ENCODE measurements around the gene SNAI3. TPM values are rescaled to one million over a fixed set of nuclear protein-coding genes. Genes with fewer than 3 reads are reported as not detected.

SNAI3 gene
- total and polyA plus RNA-seq, 4 experiments from 2014 or later: 11.6 to 22.9 (median 14.8) TPM

- Mint-ChIP-seq H3K36me3 (peaks cover 8 to 46% of the 10 kb centered on the region in 2 donors), H3K27me3 (no peaks in the 10 kb centered on the region), H3K4me3 (no peak overlapping the region), H3K4me1 (peaks cover 0 to 12% (median 5%) of the 10 kb centered on the region in 4 donors), H3K9me3 (no peaks in the 10 kb centered on the region), H3K27ac (no peak overlapping the region)
- Histone ChIP-seq H3K36me3 (ENCODE audit: insufficient read depth, low read length) (peaks cover 63% of the 10 kb centered on the region), H3K4me1 (ENCODE audit: insufficient read depth, low read length) (no peaks in the 10 kb centered on the region), H3K27me3 (ENCODE audit: insufficient read depth, low read length) (no peaks in the 10 kb centered on the region), H3K9me3 (ENCODE audit: control insufficient read depth in 1 of 2, low read length in 2 of 2) (no peaks in the 10 kb centered on the region), H3K4me3 (ENCODE audit: low read length in 2 of 2) (no peak overlapping the region), H3K27ac (ENCODE audit: low read depth, low read length) (no peak overlapping the region)
- CTCF ChIA-PET (ENCODE audit: partially characterized antibody): interaction anchor here (1.0 kb wide), 1 partner anchor 22 kb away, joined by 3 read pairs; no protein-coding TSS in a partner anchor
- DNase-seq: no peak
- POLR2A ChIA-PET (ENCODE audit: partially characterized antibody): interaction anchor here (0.7 to 1.5 kb wide), 4 partner anchors 8 to 68 kb away, joined by 3 to 4 read pairs (median 4); no protein-coding TSS in a partner anchor
- intact Hi-C loops (cut with micrococcal nuclease): no loop called here
Observed at GRCh38 chr16:88715312-88716190, 29.2 kb upstream of the SNAI3 start.

- H3K27ac Mint-ChIP-seq: no peak overlapping the region
- no peaks in the 10 kb centered on the region for H3K9me3 ChIP-seq (ENCODE audit: control insufficient read depth in 1 of 2, low read length in 2 of 2)
- no peak overlapping the region for H3K4me3 ChIP-seq (ENCODE audit: low read length in 2 of 2)
- H3K27ac ChIP-seq (ENCODE audit: low read depth, low read length): no peak overlapping the region
- no peaks in the 10 kb centered on the region for H3K4me1 ChIP-seq (ENCODE audit: insufficient read depth, low read length)
- DNase-seq: no peak
- peaks cover 5 to 42% of the 10 kb centered on the region in 2 donors for H3K36me3 Mint-ChIP-seq
- ChIA-PET POLR2A (ENCODE audit: partially characterized antibody) (interaction anchor here (0.7 to 1.5 kb wide), 2 partner anchors 67 to 69 kb away, joined by 3 to 4 read pairs; no protein-coding TSS in a partner anchor), CTCF (ENCODE audit: partially characterized antibody) (interaction anchor here (0.5 to 1.0 kb wide), 2 partner anchors 23 to 31 kb away, joined by 3 read pairs; no protein-coding TSS in a partner anchor)
- H3K4me3 Mint-ChIP-seq: no peak overlapping the region
- no peaks in the 10 kb centered on the region for H3K27me3 Mint-ChIP-seq
- H3K4me1 Mint-ChIP-seq: peaks cover 0 to 12% (median 6%) of the 10 kb centered on the region in 4 donors
- intact Hi-C loops (cut with micrococcal nuclease): no loop called here
- H3K9me3 Mint-ChIP-seq: no peaks in the 10 kb centered on the region
- H3K36me3 ChIP-seq (ENCODE audit: insufficient read depth, low read length): peaks cover 57% of the 10 kb centered on the region
- H3K27me3 ChIP-seq (ENCODE audit: insufficient read depth, low read length): no peaks in the 10 kb centered on the region
Observed at GRCh38 chr16:88714420-88715302, 28.4 kb upstream of the SNAI3 start.

GRCh38 chr16:88713568-88714419, 27.5 kb upstream of the SNAI3 start:
- Histone ChIP-seq H3K27me3 (ENCODE audit: insufficient read depth, low read length) (no peaks in the 10 kb centered on the region), H3K4me1 (ENCODE audit: insufficient read depth, low read length) (no peaks in the 10 kb centered on the region), H3K4me3 (ENCODE audit: low read length in 2 of 2) (no peak overlapping the region), H3K9me3 (ENCODE audit: control insufficient read depth in 1 of 2, low read length in 2 of 2) (no peaks in the 10 kb centered on the region), H3K36me3 (ENCODE audit: insufficient read depth, low read length) (peaks cover 48% of the 10 kb centered on the region), H3K27ac (ENCODE audit: low read depth, low read length) (no peak overlapping the region)
- Mint-ChIP-seq H3K4me3 (peak overlapping the region in 1 of 8 donors; percentile 20), H3K36me3 (peaks cover 5 to 35% of the 10 kb centered on the region in 2 donors), H3K4me1 (peaks cover 0 to 12% (median 6%) of the 10 kb centered on the region in 4 donors), H3K27ac (peak overlapping the region in 1 of 7 donors; percentile 48), H3K27me3 (no peaks in the 10 kb centered on the region), H3K9me3 (no peaks in the 10 kb centered on the region)
- DNase-seq: no peak
- ChIA-PET CTCF (ENCODE audit: partially characterized antibody) (interaction anchor here (0.5 kb wide), 1 partner anchor 32 kb away, joined by 3 read pairs; no protein-coding TSS in a partner anchor), POLR2A (ENCODE audit: partially characterized antibody) (interaction anchor here (1.5 kb wide), 1 partner anchor 68 kb away, joined by 4 read pairs; no protein-coding TSS in a partner anchor)
- intact Hi-C loops (cut with micrococcal nuclease): no loop called here

GRCh38 chr16:88713054-88713453, 26.7 kb upstream of the SNAI3 start:
- CTCF ChIA-PET (ENCODE audit: partially characterized antibody): no interaction called here
- no peaks in the 10 kb centered on the region for H3K4me1 ChIP-seq (ENCODE audit: insufficient read depth, low read length)
- Mint-ChIP-seq H3K27me3 (no peaks in the 10 kb centered on the region), H3K9me3 (no peaks in the 10 kb centered on the region), H3K36me3 (peaks cover 5 to 28% of the 10 kb centered on the region in 2 donors), H3K4me1 (peaks cover 0 to 12% (median 5%) of the 10 kb centered on the region in 4 donors), H3K4me3 (no peak overlapping the region), H3K27ac (no peak overlapping the region)
- no peaks in the 10 kb centered on the region for H3K9me3 ChIP-seq (ENCODE audit: control insufficient read depth in 1 of 2, low read length in 2 of 2)
- H3K27me3 ChIP-seq (ENCODE audit: insufficient read depth, low read length): no peaks in the 10 kb centered on the region
- H3K4me3 ChIP-seq (ENCODE audit: low read length in 2 of 2): no peak overlapping the region
- POLR2A ChIA-PET (ENCODE audit: partially characterized antibody): no interaction called here
- DNase-seq: no peak
- intact Hi-C loops (cut with micrococcal nuclease): no loop called here
- peaks cover 41% of the 10 kb centered on the region for H3K36me3 ChIP-seq (ENCODE audit: insufficient read depth, low read length)
- H3K27ac ChIP-seq (ENCODE audit: low read depth, low read length): no peak overlapping the region

- CTCF ChIA-PET (ENCODE audit: partially characterized antibody): no interaction called here
- peaks cover 36% of the 10 kb centered on the region for H3K36me3 ChIP-seq (ENCODE audit: insufficient read depth, low read length)
- H3K27me3 Mint-ChIP-seq: no peaks in the 10 kb centered on the region
Observed at GRCh38 chr16:88712362-88712979, 26.2 kb upstream of the SNAI3 start.

GRCh38 chr16:88711750-88712340, 25.5 kb upstream of the SNAI3 start:
- Mint-ChIP-seq H3K27me3 (no peaks in the 10 kb centered on the region), H3K4me1 (peaks cover 7 to 21% (median 13%) of the 10 kb centered on the region in 4 donors), H3K4me3 (no peak overlapping the region), H3K27ac (peak overlapping the region in 6 of 7 donors; percentile 31 to 64 (median 50)), H3K36me3 (peaks cover 0 to 17% of the 10 kb centered on the region in 2 donors), H3K9me3 (no peaks in the 10 kb centered on the region)
- CTCF ChIA-PET (ENCODE audit: partially characterized antibody): no interaction called here
- Histone ChIP-seq H3K4me1 (ENCODE audit: insufficient read depth, low read length) (peaks cover 8% of the 10 kb centered on the region), H3K4me3 (ENCODE audit: low read length in 2 of 2) (no peak overlapping the region), H3K9me3 (ENCODE audit: control insufficient read depth in 1 of 2, low read length in 2 of 2) (no peaks in the 10 kb centered on the region), H3K27me3 (ENCODE audit: insufficient read depth, low read length) (no peaks in the 10 kb centered on the region), H3K36me3 (ENCODE audit: insufficient read depth, low read length) (peaks cover 29% of the 10 kb centered on the region), H3K27ac (ENCODE audit: low read depth, low read length) (no peak overlapping the region)
- no peak for DNase-seq
- intact Hi-C loops (cut with micrococcal nuclease): no loop called here
- POLR2A ChIA-PET (ENCODE audit: partially characterized antibody): interaction anchor here (0.6 kb wide), 1 partner anchor 22 kb away, joined by 3 read pairs; no protein-coding TSS in a partner anchor

More at GRCh38 chr16:88712362-88712979, 26.2 kb upstream of the SNAI3 start:
- no peaks in the 10 kb centered on the region for H3K27me3 ChIP-seq (ENCODE audit: insufficient read depth, low read length)
- peaks cover 2% of the 10 kb centered on the region for H3K4me1 ChIP-seq (ENCODE audit: insufficient read depth, low read length)
- POLR2A ChIA-PET (ENCODE audit: partially characterized antibody): interaction anchor here (0.6 kb wide), 1 partner anchor 22 kb away, joined by 3 read pairs; no protein-coding TSS in a partner anchor
- intact Hi-C loops (cut with micrococcal nuclease): no loop called here
- no peak overlapping the region for H3K4me3 ChIP-seq (ENCODE audit: low read length in 2 of 2)
- Mint-ChIP-seq H3K4me1 (peaks cover under 1 to 15% (median 7%) of the 10 kb centered on the region in 4 donors), H3K9me3 (no peaks in the 10 kb centered on the region), H3K36me3 (peaks cover 5 to 23% of the 10 kb centered on the region in 2 donors), H3K4me3 (no peak overlapping the region), H3K27ac (peak overlapping the region in 2 of 7 donors; percentile 42 to 48)
- DNase-seq: no peak
- H3K27ac ChIP-seq (ENCODE audit: low read depth, low read length): no peak overlapping the region
- no peaks in the 10 kb centered on the region for H3K9me3 ChIP-seq (ENCODE audit: control insufficient read depth in 1 of 2, low read length in 2 of 2)

Measured in CD4-positive, alpha-beta memory T cell (primary cell).